Activated naive CD8-positive, alpha-beta T cell treated with anti-CD3 and anti-CD28 coated beads, Interleukin-2, amount 10 ng/mL, durations not matched to agents 7 days and 5 days (primary cell): Measurements from ENCODE around the gene POU6F2. TPM values are rescaled to one million over a fixed set of nuclear protein-coding genes. Genes with fewer than 3 reads are reported as not detected.

Source experiments
- ATAC-seq: fragments of 150-1000 bp; cut with Tn5 transposase; one replicate; pipeline ENCODE4 v1.10.0; 2021; ENCODE audit warnings: low read depth, moderate library complexity
- POLR2A ChIA-PET: fragments of 350-600 bp; sonication (Branson Sonifier 250); formaldehyde crosslinking; loops from one replicate; lab custom pipeline; 2021; ENCODE audit warnings: antibody characterized with exemption; lab: Charles Lee
- DNase-seq: peaks from one replicate; pipeline ENCODE4 v3.0.0; 2021
- H3K27ac Mint-ChIP-seq: one replicate; pipeline ENCODE4 v1.8.0; 2022; ENCODE audit warnings: mild to moderate bottlenecking, mixed read lengths
- H3K27me3 Mint-ChIP-seq: one replicate; pipeline ENCODE4 v1.8.0; 2022; ENCODE audit warnings: mild to moderate bottlenecking, moderate library complexity, mixed read lengths
- H3K36me3 Mint-ChIP-seq: one replicate; pipeline ENCODE4 v1.8.0; 2021; ENCODE audit warnings: mild to moderate bottlenecking, mixed read lengths
- H3K4me1 Mint-ChIP-seq: one replicate; pipeline ENCODE4 v1.8.0; 2021; ENCODE audit warnings: mixed read lengths
- H3K4me3 Mint-ChIP-seq: one replicate; pipeline ENCODE4 v1.8.0; 2022; ENCODE audit warnings: mild to moderate bottlenecking, moderate library complexity, mixed read lengths
- H3K9me3 Mint-ChIP-seq: one replicate; pipeline ENCODE4 v1.8.0; 2021; ENCODE audit warnings: mixed read lengths
- total RNA-seq, 2 experiments: library from RNA; stranded (reverse); gene quantifications; one replicate each; pipeline ENCODE4 v1.2.3, GENCODE V29; 2021

The POU6F2 gene
- total RNA-seq, 2 experiments from 2014 or later, result 0.19 to 0.20 TPM

- Mint-ChIP-seq H3K27me3 (peaks cover 8% of the 10 kb centered on the region), H3K4me3 (no peak overlapping the region), H3K9me3 (no peaks in the 10 kb centered on the region), H3K27ac (no peak overlapping the region), H3K4me1 (no peaks in the 10 kb centered on the region), H3K36me3 (no peaks in the 10 kb centered on the region)
- DNase-seq (no peak), ATAC-seq (no peak)
- POLR2A ChIA-PET, result no interaction called here
These were observed 111.3 kb downstream of the POU6F2 start for GRCh38 chr7:39088730-39089593.

- Mint-ChIP-seq H3K27me3 (no peaks in the 10 kb centered on the region), H3K36me3 (no peaks in the 10 kb centered on the region), H3K4me1 (no peaks in the 10 kb centered on the region), H3K27ac (no peak overlapping the region), H3K9me3 (no peaks in the 10 kb centered on the region), H3K4me3 (no peak overlapping the region)
- no peak for DNase-seq
- no peak for ATAC-seq
- POLR2A ChIA-PET, result no interaction called here
These were observed 113.4 kb downstream of the POU6F2 start for GRCh38 chr7:39091145-39091544.

- no peak for DNase-seq
- H3K4me3 Mint-ChIP-seq, result no peak overlapping the region
- no peaks in the 10 kb centered on the region for H3K36me3 Mint-ChIP-seq
- H3K27me3 Mint-ChIP-seq, result no peaks in the 10 kb centered on the region
- ATAC-seq, result no peak
- H3K4me1 Mint-ChIP-seq, result no peaks in the 10 kb centered on the region
- no peak overlapping the region for H3K27ac Mint-ChIP-seq
- H3K9me3 Mint-ChIP-seq, result no peaks in the 10 kb centered on the region
- POLR2A ChIA-PET, result no interaction called here
These were observed 114.1 kb downstream of the POU6F2 start for GRCh38 chr7:39091774-39092173.

- H3K9me3 Mint-ChIP-seq, result no peaks in the 10 kb centered on the region
- H3K27ac Mint-ChIP-seq, result no peak overlapping the region
- no peak for ATAC-seq
- POLR2A ChIA-PET, result no interaction called here
- DNase-seq, result no peak
- no peaks in the 10 kb centered on the region for H3K4me1 Mint-ChIP-seq
- no peak overlapping the region for H3K4me3 Mint-ChIP-seq
- H3K27me3 Mint-ChIP-seq, result no peaks in the 10 kb centered on the region
- no peaks in the 10 kb centered on the region for H3K36me3 Mint-ChIP-seq
These were observed 117.0 kb downstream of the POU6F2 start for GRCh38 chr7:39094731-39095130.

GRCh38 chr7:39095875-39096619, 118.3 kb downstream of the POU6F2 start:
- no peaks in the 10 kb centered on the region for H3K36me3 Mint-ChIP-seq
- DNase-seq (no peak), ATAC-seq (no peak)
- H3K9me3 Mint-ChIP-seq, result no peaks in the 10 kb centered on the region
- POLR2A ChIA-PET, result no interaction called here
- H3K27ac Mint-ChIP-seq, result no peak overlapping the region
- H3K27me3 Mint-ChIP-seq, result peaks cover 3% of the 10 kb centered on the region
- H3K4me1 Mint-ChIP-seq, result no peaks in the 10 kb centered on the region
- H3K4me3 Mint-ChIP-seq, result no peak overlapping the region

- H3K4me3 Mint-ChIP-seq, result no peak overlapping the region
- H3K36me3 Mint-ChIP-seq, result no peaks in the 10 kb centered on the region
- no peaks in the 10 kb centered on the region for H3K4me1 Mint-ChIP-seq
- DNase-seq, result no peak
- H3K27ac Mint-ChIP-seq, result no peak overlapping the region
- H3K27me3 Mint-ChIP-seq, result peaks cover 3% of the 10 kb centered on the region
- ATAC-seq, result no peak
- no peaks in the 10 kb centered on the region for H3K9me3 Mint-ChIP-seq
- POLR2A ChIA-PET, result no interaction called here
These were observed 120.8 kb downstream of the POU6F2 start for GRCh38 chr7:39098506-39098905.

- Mint-ChIP-seq H3K9me3 (no peaks in the 10 kb centered on the region), H3K27me3 (peaks cover 3% of the 10 kb centered on the region), H3K4me3 (no peak overlapping the region), H3K27ac (no peak overlapping the region), H3K4me1 (no peaks in the 10 kb centered on the region), H3K36me3 (no peaks in the 10 kb centered on the region)
- ATAC-seq, result no peak
- no peak for DNase-seq
- POLR2A ChIA-PET, result no interaction called here
These were observed 121.4 kb downstream of the POU6F2 start for GRCh38 chr7:39099146-39099545.

- peaks cover 3% of the 10 kb centered on the region for H3K27me3 Mint-ChIP-seq
- no peak overlapping the region for H3K4me3 Mint-ChIP-seq
- no peaks in the 10 kb centered on the region for H3K4me1 Mint-ChIP-seq
- POLR2A ChIA-PET, result no interaction called here
- H3K36me3 Mint-ChIP-seq, result no peaks in the 10 kb centered on the region
- H3K9me3 Mint-ChIP-seq, result no peaks in the 10 kb centered on the region
- no peak overlapping the region for H3K27ac Mint-ChIP-seq
- ATAC-seq (no peak), DNase-seq (no peak)
These were observed 122.6 kb downstream of the POU6F2 start for GRCh38 chr7:39100270-39100669.

GRCh38 chr7:39102234-39102633, 124.5 kb downstream of the POU6F2 start:
- no peaks in the 10 kb centered on the region for H3K4me1 Mint-ChIP-seq
- POLR2A ChIA-PET, result no interaction called here
- no peaks in the 10 kb centered on the region for H3K9me3 Mint-ChIP-seq
- H3K36me3 Mint-ChIP-seq, result no peaks in the 10 kb centered on the region
- no peak overlapping the region for H3K27ac Mint-ChIP-seq
- peaks cover 3% of the 10 kb centered on the region for H3K27me3 Mint-ChIP-seq
- no peak for ATAC-seq
- no peak for DNase-seq
- H3K4me3 Mint-ChIP-seq, result no peak overlapping the region

- H3K36me3 Mint-ChIP-seq, result no peaks in the 10 kb centered on the region
- H3K27me3 Mint-ChIP-seq, result peaks cover 1% of the 10 kb centered on the region
- no peak overlapping the region for H3K4me3 Mint-ChIP-seq
- H3K27ac Mint-ChIP-seq, result no peak overlapping the region
- POLR2A ChIA-PET, result no interaction called here
- no peak for DNase-seq
- no peaks in the 10 kb centered on the region for H3K4me1 Mint-ChIP-seq
- no peaks in the 10 kb centered on the region for H3K9me3 Mint-ChIP-seq
- ATAC-seq, result no peak
These were observed 128.0 kb downstream of the POU6F2 start for GRCh38 chr7:39105720-39106119.

- POLR2A ChIA-PET, result no interaction called here
- Mint-ChIP-seq H3K9me3 (no peaks in the 10 kb centered on the region), H3K4me1 (no peaks in the 10 kb centered on the region), H3K4me3 (no peak overlapping the region), H3K27ac (no peak overlapping the region), H3K27me3 (no peaks in the 10 kb centered on the region), H3K36me3 (no peaks in the 10 kb centered on the region)
- ATAC-seq (no peak), DNase-seq (no peak)
These were observed 148.1 kb downstream of the POU6F2 start for GRCh38 chr7:39125846-39126245.

- POLR2A ChIA-PET, result no interaction called here
- H3K9me3 Mint-ChIP-seq, result no peaks in the 10 kb centered on the region
- H3K27me3 Mint-ChIP-seq, result peaks cover 5% of the 10 kb centered on the region
- ATAC-seq, result no peak
- DNase-seq, result no peak
- no peak overlapping the region for H3K27ac Mint-ChIP-seq
- H3K4me3 Mint-ChIP-seq, result no peak overlapping the region
- no peaks in the 10 kb centered on the region for H3K4me1 Mint-ChIP-seq
- H3K36me3 Mint-ChIP-seq, result no peaks in the 10 kb centered on the region
These were observed 149.3 kb downstream of the POU6F2 start for GRCh38 chr7:39127058-39127457.

GRCh38 chr7:39128287-39128843, 150.7 kb downstream of the POU6F2 start:
- Mint-ChIP-seq H3K9me3 (no peaks in the 10 kb centered on the region), H3K4me3 (no peak overlapping the region), H3K27me3 (peaks cover 5% of the 10 kb centered on the region), H3K27ac (no peak overlapping the region), H3K36me3 (no peaks in the 10 kb centered on the region), H3K4me1 (no peaks in the 10 kb centered on the region)
- ATAC-seq (no peak), DNase-seq (no peak)
- POLR2A ChIA-PET, result no interaction called here

GRCh38 chr7:39130274-39130673, 152.6 kb downstream of the POU6F2 start:
- ATAC-seq, result no peak
- no peaks in the 10 kb centered on the region for H3K4me1 Mint-ChIP-seq
- H3K27ac Mint-ChIP-seq, result no peak overlapping the region
- no peaks in the 10 kb centered on the region for H3K36me3 Mint-ChIP-seq
- H3K9me3 Mint-ChIP-seq, result no peaks in the 10 kb centered on the region
- POLR2A ChIA-PET, result no interaction called here
- H3K27me3 Mint-ChIP-seq, result peaks cover 5% of the 10 kb centered on the region
- peak overlapping the region; percentile 66 for H3K4me3 Mint-ChIP-seq
- DNase-seq, result no peak
